ENCODE data around the gene CFAP251. TPM values are rescaled to one million over a fixed set of nuclear protein-coding genes. Genes with fewer than 3 reads are reported as not detected.

Gene CFAP251
- total and polyA plus RNA-seq, 2 of the 13 experiments (the other 11 are each of a cell fraction or from before 2014, with no cell fraction given): 0.30 to 0.42 TPM

DNA sequence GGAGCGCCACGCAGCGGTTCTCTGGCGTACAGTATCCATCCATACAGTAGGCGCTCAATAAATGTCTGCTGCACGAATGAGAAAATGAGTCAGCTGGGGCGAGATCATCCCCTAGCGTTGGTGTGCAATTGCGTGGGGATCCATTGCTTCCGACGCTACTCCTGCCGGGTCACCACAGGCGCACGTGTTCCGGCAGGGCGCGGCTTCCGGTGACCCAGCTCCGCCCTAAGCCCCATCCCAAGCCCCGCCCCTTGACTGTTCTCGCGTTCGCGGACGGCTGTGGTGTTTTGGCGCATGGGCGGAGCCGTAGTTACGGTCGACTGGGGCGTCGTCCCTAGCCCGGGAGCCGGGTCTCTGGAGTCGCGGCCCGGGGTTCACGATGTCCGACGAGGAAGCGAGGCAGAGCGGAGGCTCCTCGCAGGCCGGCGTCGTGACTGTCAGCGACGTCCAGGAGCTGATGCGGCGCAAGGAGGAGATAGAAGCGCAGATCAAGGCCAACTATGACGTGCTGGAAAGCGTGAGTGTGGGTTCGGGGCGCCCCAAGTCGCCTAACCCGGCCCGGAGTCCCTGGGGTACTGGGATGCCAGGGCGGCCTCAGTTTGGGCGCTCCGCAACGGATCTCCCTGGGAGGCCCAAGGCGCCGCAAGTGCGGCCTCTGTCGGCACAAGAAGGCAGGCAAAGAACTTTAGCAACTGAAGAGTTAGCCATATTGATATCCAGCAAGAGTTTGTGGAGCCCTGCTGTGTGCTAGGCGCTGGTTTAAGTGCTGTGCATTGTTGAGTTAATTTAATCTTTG lies 29.7 kb upstream of the CFAP251 start, which contains the start of gene PSMD9 (continued):
- TF ChIP-seq, protein P1, sequence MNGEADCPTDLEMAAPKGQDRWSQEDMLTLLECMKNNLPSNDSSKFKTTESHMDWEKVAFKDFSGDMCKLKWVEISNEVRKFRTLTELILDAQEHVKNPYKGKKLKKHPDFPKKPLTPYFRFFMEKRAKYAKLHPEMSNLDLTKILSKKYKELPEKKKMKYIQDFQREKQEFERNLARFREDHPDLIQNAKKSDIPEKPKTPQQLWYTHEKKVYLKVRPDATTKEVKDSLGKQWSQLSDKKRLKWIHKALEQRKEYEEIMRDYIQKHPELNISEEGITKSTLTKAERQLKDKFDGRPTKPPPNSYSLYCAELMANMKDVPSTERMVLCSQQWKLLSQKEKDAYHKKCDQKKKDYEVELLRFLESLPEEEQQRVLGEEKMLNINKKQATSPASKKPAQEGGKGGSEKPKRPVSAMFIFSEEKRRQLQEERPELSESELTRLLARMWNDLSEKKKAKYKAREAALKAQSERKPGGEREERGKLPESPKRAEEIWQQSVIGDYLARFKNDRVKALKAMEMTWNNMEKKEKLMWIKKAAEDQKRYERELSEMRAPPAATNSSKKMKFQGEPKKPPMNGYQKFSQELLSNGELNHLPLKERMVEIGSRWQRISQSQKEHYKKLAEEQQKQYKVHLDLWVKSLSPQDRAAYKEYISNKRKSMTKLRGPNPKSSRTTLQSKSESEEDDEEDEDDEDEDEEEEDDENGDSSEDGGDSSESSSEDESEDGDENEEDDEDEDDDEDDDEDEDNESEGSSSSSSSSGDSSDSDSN (CRISPR knock-in tag; IDR thresholded peaks at IDR 0.05): peak; percentile 97
- TF ChIP-seq, protein P2, sequence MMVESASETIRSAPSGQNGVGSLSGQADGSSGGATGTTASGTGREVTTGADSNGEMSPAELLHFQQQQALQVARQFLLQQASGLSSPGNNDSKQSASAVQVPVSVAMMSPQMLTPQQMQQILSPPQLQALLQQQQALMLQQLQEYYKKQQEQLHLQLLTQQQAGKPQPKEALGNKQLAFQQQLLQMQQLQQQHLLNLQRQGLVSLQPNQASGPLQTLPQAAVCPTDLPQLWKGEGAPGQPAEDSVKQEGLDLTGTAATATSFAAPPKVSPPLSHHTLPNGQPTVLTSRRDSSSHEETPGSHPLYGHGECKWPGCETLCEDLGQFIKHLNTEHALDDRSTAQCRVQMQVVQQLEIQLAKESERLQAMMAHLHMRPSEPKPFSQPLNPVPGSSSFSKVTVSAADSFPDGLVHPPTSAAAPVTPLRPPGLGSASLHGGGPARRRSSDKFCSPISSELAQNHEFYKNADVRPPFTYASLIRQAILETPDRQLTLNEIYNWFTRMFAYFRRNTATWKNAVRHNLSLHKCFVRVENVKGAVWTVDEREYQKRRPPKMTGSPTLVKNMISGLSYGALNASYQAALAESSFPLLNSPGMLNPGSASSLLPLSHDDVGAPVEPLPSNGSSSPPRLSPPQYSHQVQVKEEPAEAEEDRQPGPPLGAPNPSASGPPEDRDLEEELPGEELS (CRISPR knock-in tag; IDR thresholded peaks at IDR 0.05): peak; percentile 60
- no peak for TF ChIP-seq ZNF10 (CRISPR knock-in tag; IDR thresholded peaks at IDR 0.05; ENCODE audit: borderline replicate concordance, low read depth)
- no peak for TF ChIP-seq ZNF558 (CRISPR knock-in tag; IDR thresholded peaks at IDR 0.05; ENCODE audit: borderline replicate concordance)
- no peak for TF ChIP-seq ZNF660 (CRISPR knock-in tag; IDR thresholded peaks at IDR 0.05; ENCODE audit: borderline replicate concordance, low read depth)
- TF ChIP-seq ZNF644 (CRISPR knock-in tag; IDR thresholded peaks at IDR 0.05; ENCODE audit: low read depth): peak; percentile 71; the same call in 1 of the 2 replicates
- TF ChIP-seq PLRG1 (conservative IDR thresholded peaks at IDR 0.05): no peak
- peak; percentile 88 for TF ChIP-seq ELF3 (CRISPR knock-in tag; IDR thresholded peaks at IDR 0.05)
- TF ChIP-seq TEAD2 (CRISPR knock-in tag; IDR thresholded peaks at IDR 0.05): no peak
- TF ChIP-seq ZNF652 (CRISPR knock-in tag; IDR thresholded peaks at IDR 0.05; ENCODE audit: borderline replicate concordance, low read depth): peak; percentile 44; the same call in 1 of the 2 replicates
- TF ChIP-seq, protein P3, sequence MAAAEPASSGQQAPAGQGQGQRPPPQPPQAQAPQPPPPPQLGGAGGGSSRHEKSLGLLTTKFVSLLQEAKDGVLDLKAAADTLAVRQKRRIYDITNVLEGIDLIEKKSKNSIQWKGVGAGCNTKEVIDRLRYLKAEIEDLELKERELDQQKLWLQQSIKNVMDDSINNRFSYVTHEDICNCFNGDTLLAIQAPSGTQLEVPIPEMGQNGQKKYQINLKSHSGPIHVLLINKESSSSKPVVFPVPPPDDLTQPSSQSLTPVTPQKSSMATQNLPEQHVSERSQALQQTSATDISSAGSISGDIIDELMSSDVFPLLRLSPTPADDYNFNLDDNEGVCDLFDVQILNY (CRISPR knock-in tag; conservative IDR thresholded peaks at IDR 0.05): 0 out of 2 replicates have a peak, but pooled peaks have one; percentile 31
- TF ChIP-seq FOXO1 (CRISPR knock-in tag; IDR thresholded peaks at IDR 0.05): no peak; the same call in 1 of the 2 replicates
- TF ChIP-seq ZNF749 (CRISPR knock-in tag; IDR thresholded peaks at IDR 0.05; ENCODE audit: borderline replicate concordance): peak; percentile 93
- TF ChIP-seq, protein P4, sequence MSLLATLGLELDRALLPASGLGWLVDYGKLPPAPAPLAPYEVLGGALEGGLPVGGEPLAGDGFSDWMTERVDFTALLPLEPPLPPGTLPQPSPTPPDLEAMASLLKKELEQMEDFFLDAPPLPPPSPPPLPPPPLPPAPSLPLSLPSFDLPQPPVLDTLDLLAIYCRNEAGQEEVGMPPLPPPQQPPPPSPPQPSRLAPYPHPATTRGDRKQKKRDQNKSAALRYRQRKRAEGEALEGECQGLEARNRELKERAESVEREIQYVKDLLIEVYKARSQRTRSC (CRISPR knock-in tag; IDR thresholded peaks at IDR 0.05; ENCODE audit: low read depth): peak; percentile 74; the same call in 1 of the 2 replicates
- TF ChIP-seq ZNF431 (CRISPR knock-in tag; IDR thresholded peaks at IDR 0.05; ENCODE audit: borderline replicate concordance, low read depth): peak; percentile 49; the same call in 1 of the 2 replicates
- TF ChIP-seq ZNF292 (CRISPR knock-in tag; IDR thresholded peaks at IDR 0.05; ENCODE audit: borderline replicate concordance, low read depth): no peak; the same call in 1 of the 2 replicates
